AG09309 (cell line): ENCODE results near the gene PTH2R.

Experiments used
- DNase-seq: peaks from one replicate; pipeline ENCODE4 v3.0.0-alpha.2; 2010; ENCODE audit warnings: low read depth
- H3K4me3 ChIP-seq: 2 replicates; pipeline ENCODE4 v1.5.1; 2011; ENCODE audit warnings: mild to moderate bottlenecking, low read depth, low read length, moderate library complexity; ENCODE audit not compliant: control insufficient read depth
- CTCF ChIP-seq: IDR thresholded peaks from 2 replicates; pipeline ENCODE4 v1.5.1; 2011; ENCODE audit warnings: mild to moderate bottlenecking, low read depth, low read length, inconsistent platforms; ENCODE audit not compliant: insufficient read depth, control insufficient read depth; ENCODE audit errors: missing control alignments

Gene PTH2R

GRCh38 chr2:208406474-208407451 is at the start of gene PTH2R:
TSS of gene PTH2R (plus strand) at chr2:208406792. CDS start at chr2:208407044, 252 bp downstream.
- no peak for TF ChIP-seq CTCF
- no peak for DNase-seq
- no peak within 1 kb of the TSS for H3K4me3 ChIP-seq

- H3K4me3 ChIP-seq = no peak overlapping the region
- DNase-seq = no peak
- no peak for TF ChIP-seq CTCF
Observed at GRCh38 chr2:208356846-208357574, 49.6 kb upstream of the PTH2R start.

GRCh38 chr2:208358758-208359631 is 47.6 kb upstream of the PTH2R start:
- H3K4me3 ChIP-seq = no peak overlapping the region
- TF ChIP-seq CTCF = no peak
- DNase-seq = no peak

- H3K4me3 ChIP-seq = no peak overlapping the region
- no peak for DNase-seq
- no peak for TF ChIP-seq CTCF
Observed at GRCh38 chr2:208359632-208359986, 47.0 kb upstream of the PTH2R start.

GRCh38 chr2:208360259-208361076 is 46.1 kb upstream of the PTH2R start:
- DNase-seq = no peak
- no peak for TF ChIP-seq CTCF
- no peak overlapping the region for H3K4me3 ChIP-seq
